ENCODE results near the gene SLC25A47. TPM values are rescaled to one million over a fixed set of nuclear protein-coding genes. Genes with fewer than 3 reads are reported as not detected.

The SLC25A47 gene
- total and polyA plus RNA-seq, 2 experiments from 2014 or later, result 1.8 TPM

GRCh38 chr14:100375266-100375962 lies 52.3 kb downstream of the SLC25A47 start:
- Histone ChIP-seq H3K27ac (peak overlapping the region; percentile 93), H3K4me1 (ENCODE audit: insufficient read depth) (peaks cover 9% of the 10 kb centered on the region), H3K36me3 (replicated peaks; ENCODE audit: insufficient read depth, low read depth) (no peaks in the 10 kb centered on the region), H3K4me2 (peak overlapping the region; percentile 78), H3K9me2 (replicated peaks; ENCODE audit: insufficient read depth) (no peaks in the 10 kb centered on the region), H3K79me2 (peaks cover 65% of the 10 kb centered on the region), H4K20me1 (ENCODE audit: insufficient read depth, poor library complexity, severe bottlenecking) (no peaks in the 10 kb centered on the region), H3K4me3 (peak overlapping the region; percentile 41), H3K27me3 (no peaks in the 10 kb centered on the region), H3K9me3 (ENCODE audit: low read depth) (no peaks in the 10 kb centered on the region), H2AFZ (peak overlapping the region; percentile 21)
- DNase-seq (ENCODE audit: low spot score), result peak; percentile 79
- WGBS (ENCODE audit: low lambda C conversion rate, missing lambda C conversion rate), result 3% methylated on average over 17 of the region's 17 CpGs
- TF ChIP-seq CTCF (IDR thresholded peaks at IDR 0.05; ENCODE audit: poor library complexity), result no peak
- no peak for TF ChIP-seq EZH2phosphoT487 (IDR thresholded peaks at IDR 0.05; ENCODE audit: low read depth, severe bottlenecking, unreplicated experiment)
- no peak for TF ChIP-seq EZH2 (IDR thresholded peaks at IDR 0.05; ENCODE audit: borderline replicate concordance)

DNA sequence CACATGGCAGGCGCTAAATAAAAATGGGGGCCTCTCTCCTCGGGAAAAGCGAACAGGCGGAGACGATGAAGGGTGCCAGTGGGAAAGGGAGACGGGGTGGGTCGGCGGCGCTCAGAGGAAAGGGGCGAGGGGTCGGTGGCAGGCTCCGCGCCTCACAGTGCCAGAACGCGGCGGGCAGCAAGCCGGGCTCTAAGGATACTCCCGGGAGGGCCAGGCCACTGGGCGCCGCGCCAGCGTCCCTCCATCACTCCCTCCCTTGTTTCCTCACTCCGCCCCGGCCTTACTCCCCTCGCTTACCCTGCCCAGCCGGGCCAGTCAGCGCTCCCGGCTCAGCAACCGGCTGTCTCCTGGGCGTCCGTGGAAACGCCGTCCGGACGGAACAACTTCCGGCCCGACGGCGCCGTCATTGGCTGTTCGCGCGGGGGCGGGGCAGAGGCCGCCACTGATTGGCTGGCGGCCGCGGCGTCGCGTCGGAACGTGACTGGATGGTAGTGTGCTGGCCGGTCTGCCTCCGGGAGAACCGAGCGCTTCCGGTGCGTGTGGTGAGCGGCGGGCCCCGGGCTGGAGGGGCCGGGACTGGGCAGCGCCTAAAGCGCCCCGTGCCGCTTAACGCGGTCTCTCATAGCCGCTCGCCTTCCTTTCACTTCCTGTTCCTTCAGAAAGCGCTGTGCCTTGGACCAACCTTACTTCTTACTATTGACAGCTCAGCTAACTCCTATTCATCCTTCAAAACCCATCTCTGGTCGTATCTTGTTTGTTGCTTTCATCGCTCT lies 53.0 kb downstream of the SLC25A47 start, which contains the start of gene WDR25:
WDR25 (plus strand) TSS at position 523 of the 773 bp plus-strand sequence.
- peak within 1 kb of the TSS; percentile 79 for H3K4me2 ChIP-seq
- H3K4me3 ChIP-seq, result peak within 1 kb of the TSS; percentile 50
- DNase-seq (ENCODE audit: low spot score), result peak; percentile 98
- H3K9me2 ChIP-seq (replicated peaks; ENCODE audit: insufficient read depth), result no peaks in the 10 kb centered on the region
- TF ChIP-seq CTCF (IDR thresholded peaks at IDR 0.05; ENCODE audit: poor library complexity) (no peak), EZH2 (IDR thresholded peaks at IDR 0.05; ENCODE audit: borderline replicate concordance) (no peak), EZH2phosphoT487 (IDR thresholded peaks at IDR 0.05; ENCODE audit: low read depth, severe bottlenecking, unreplicated experiment) (no peak)
- H3K4me1 ChIP-seq (ENCODE audit: insufficient read depth), result peaks cover 9% of the 10 kb centered on the region
- 2% methylated on average over 66 of the region's 74 CpGs for WGBS (ENCODE audit: low lambda C conversion rate, missing lambda C conversion rate)
- peak within 1 kb of the TSS; percentile 93 for H3K27ac ChIP-seq
- H3K9me3 ChIP-seq (ENCODE audit: low read depth), result no peaks in the 10 kb centered on the region
- peak within 1 kb of the TSS; percentile 50 for H2AFZ ChIP-seq
- H4K20me1 ChIP-seq (ENCODE audit: insufficient read depth, poor library complexity, severe bottlenecking), result no peaks in the 10 kb centered on the region
- H3K79me2 ChIP-seq, result peaks cover 64% of the 10 kb centered on the region
- no peaks in the 10 kb centered on the region for H3K36me3 ChIP-seq (replicated peaks; ENCODE audit: insufficient read depth, low read depth)
- no peaks in the 10 kb centered on the region for H3K27me3 ChIP-seq

- no peak for TF ChIP-seq CTCF (IDR thresholded peaks at IDR 0.05; ENCODE audit: poor library complexity)
- H3K79me2 ChIP-seq, result peaks cover 61% of the 10 kb centered on the region
- peak overlapping the region; percentile 79 for H3K4me2 ChIP-seq
- no peaks in the 10 kb centered on the region for H3K27me3 ChIP-seq
- no peaks in the 10 kb centered on the region for H3K36me3 ChIP-seq (replicated peaks; ENCODE audit: insufficient read depth, low read depth)
- WGBS (ENCODE audit: low lambda C conversion rate, missing lambda C conversion rate), result 10% methylated on average over 7 of the region's 7 CpGs
- DNase-seq (ENCODE audit: low spot score), result peak; percentile 35
- peak overlapping the region; percentile 50 for H3K4me3 ChIP-seq
- H3K9me3 ChIP-seq (ENCODE audit: low read depth), result no peaks in the 10 kb centered on the region
- H4K20me1 ChIP-seq (ENCODE audit: insufficient read depth, poor library complexity, severe bottlenecking), result no peaks in the 10 kb centered on the region
- H3K4me1 ChIP-seq (ENCODE audit: insufficient read depth), result peaks cover 10% of the 10 kb centered on the region
- H2AFZ ChIP-seq, result peak overlapping the region; percentile 50
- peak overlapping the region; percentile 83 for H3K27ac ChIP-seq
- H3K9me2 ChIP-seq (replicated peaks; ENCODE audit: insufficient read depth), result no peaks in the 10 kb centered on the region
Measured at GRCh38 chr14:100376751-100377171, 53.6 kb downstream of the SLC25A47 start.

MicroRNAs within 50 kb of the gene (microRNA counts, 767-probe panel; counts per million panel counts)
- not detected for microRNA hsa-miR-345-5p

Small RNAs within 50 kb of the gene (microRNA-seq; reads per million reads assigned to microRNA genes)
- gene MIR345, result 847 reads per million, percentile 77 among the genes with 10 or more reads in this experiment
- gene MIR6764, result 1.8 reads per million

Small RNAs within 50 kb of the gene (small RNA-seq; reads per million reads assigned to genes)
- gene AL157871.3, result not detected
- gene MIR345, result 111 reads per million, percentile 98 among the genes with 10 or more reads in this experiment
- not detected for gene RN7SL523P

Other genes starting within 250 kb of the SLC25A47 start
- gene DEGS2, start 163.7 kb upstream of the SLC25A47 start, total RNA-seq, result 1.8 and 5.3 TPM in 2 replicates
- gene DEGS2, start 163.7 kb upstream of the SLC25A47 start, polyA plus RNA-seq, result 7.7 and 11.8 TPM in 2 replicates
- 52.6 and 58.5 TPM in 2 replicates for gene YY1, start 84.2 kb upstream of the SLC25A47 start, total RNA-seq
- 27.3 and 32.6 TPM in 2 replicates for gene YY1, start 84.2 kb upstream of the SLC25A47 start, polyA plus RNA-seq
- 88.7 and 90.1 TPM in 2 replicates for gene SLC25A29, start 16.9 kb upstream of the SLC25A47 start, total RNA-seq
- gene SLC25A29, start 16.9 kb upstream of the SLC25A47 start, polyA plus RNA-seq, result 73.1 and 106 TPM in 2 replicates
- gene WDR25, start 53.1 kb downstream of the SLC25A47 start, total RNA-seq, result 14.1 and 18.7 TPM in 2 replicates
- gene WDR25, start 53.1 kb downstream of the SLC25A47 start, polyA plus RNA-seq, result 19.7 and 22.8 TPM in 2 replicates

Data from hepatocyte (in vitro differentiated cells).